Keratinocyte (primary cell): ENCODE measurements around the gene BTBD16. TPM values are rescaled to one million over a fixed set of nuclear protein-coding genes. Genes with fewer than 3 reads are reported as not detected.
A peak's percentile ranks its signal among the peaks of the same experiment; 100 is the strongest.

Experiments
- DNase-seq: peaks from one replicate; pipeline ENCODE4 v3.0.0-alpha.2; 2011; ENCODE audit warnings: low read depth, missing footprints, low spot score
- FAIRE-seq: peaks from 2 replicates; lab custom pipeline; 2011; peaks lifted over from hg19 to GRCh38; lab: Jason Lieb, UNC
- H2AFZ ChIP-seq: 2 replicates; pipeline ENCODE4 v1.6.0; 2012; ENCODE audit warnings: low read length, control low read depth, inconsistent platforms; ENCODE audit not compliant: control insufficient read depth
- H3K27ac ChIP-seq: 2 replicates; pipeline ENCODE4 v1.5.1; 2011; ENCODE audit warnings: low read length; ENCODE audit not compliant: control insufficient read depth, insufficient read depth
- H3K27me3 ChIP-seq: 3 replicates; pipeline ENCODE4 v1.6.0; 2011; ENCODE audit warnings: low read length; ENCODE audit not compliant: control insufficient read depth, insufficient read depth; ENCODE audit errors: extremely low read depth
- H3K36me3 ChIP-seq, 2 experiments: 2 replicates in 1 of 2; 3 replicates in 1 of 2; pipeline ENCODE4 v1.5.1; 2011; ENCODE audit warnings: low read length in 2 of 2, mild to moderate bottlenecking in 1 of 2; ENCODE audit not compliant: control insufficient read depth in 2 of 2, insufficient read depth in 2 of 2; ENCODE audit errors: extremely low read depth in 1 of 2
- H3K4me1 ChIP-seq: 3 replicates; pipeline ENCODE4 v1.5.1; 2011; ENCODE audit warnings: low read length; ENCODE audit not compliant: control insufficient read depth, insufficient read depth; ENCODE audit errors: extremely low read depth
- H3K4me2 ChIP-seq: 3 replicates; pipeline ENCODE4 v1.6.0; 2011; ENCODE audit warnings: low read depth, low read length; ENCODE audit not compliant: control insufficient read depth, insufficient read depth; ENCODE audit errors: extremely low read depth
- H3K4me3 ChIP-seq, 3 experiments: fragments of 200-600 bp in 1 of 3; sonication (generic) in 1 of 3; 2 replicates in 2 of 3; 3 replicates in 1 of 3; pipeline ENCODE4 v1.5.1; 2011 to 2016; ENCODE audit warnings: low read length in 3 of 3, mild to moderate bottlenecking in 3 of 3, control low read depth in 2 of 3, inconsistent platforms in 1 of 3, low read depth in 1 of 3, mixed read lengths in 1 of 3, mixed run types in 1 of 3, moderate library complexity in 1 of 3; ENCODE audit not compliant: control insufficient read depth in 2 of 3, insufficient read depth in 2 of 3; ENCODE audit errors: extremely low read depth in 1 of 3
- H3K79me2 ChIP-seq: 2 replicates; pipeline ENCODE4 v1.6.0; 2012; ENCODE audit warnings: low read length; ENCODE audit not compliant: control insufficient read depth, insufficient read depth
- H3K9ac ChIP-seq: 3 replicates; pipeline ENCODE4 v1.6.0; 2011; ENCODE audit warnings: low read length; ENCODE audit not compliant: control insufficient read depth, insufficient read depth; ENCODE audit errors: extremely low read depth
- H3K9me1 ChIP-seq: 3 replicates; pipeline ENCODE4 v1.6.0; 2011; ENCODE audit warnings: low read length; ENCODE audit not compliant: control insufficient read depth, insufficient read depth; ENCODE audit errors: extremely low read depth
- H3K9me3 ChIP-seq: 2 replicates; pipeline ENCODE4 v1.5.1; 2012; ENCODE audit warnings: low read depth, low read length; ENCODE audit not compliant: control insufficient read depth
- H4K20me1 ChIP-seq: 3 replicates; pipeline ENCODE4 v1.6.0; 2011; ENCODE audit warnings: low read length; ENCODE audit not compliant: control insufficient read depth, insufficient read depth; ENCODE audit errors: extremely low read depth
- CTCF ChIP-seq, 3 experiments: IDR thresholded peaks in 1 of 3; conservative IDR thresholded peaks in 1 of 3; optimal IDR thresholded peaks in 1 of 3; 2 replicates in 2 of 3; 3 replicates in 1 of 3; pipeline versions ENCODE3 to v1.5.1; 2011; ENCODE audit warnings: low read length in 3 of 3, mild to moderate bottlenecking in 3 of 3, moderate library complexity in 2 of 3, control low read depth in 1 of 3, inconsistent platforms in 1 of 3; ENCODE audit not compliant: insufficient read depth in 2 of 3; ENCODE audit errors: extremely low read depth in 1 of 3
- EZH2 ChIP-seq: IDR thresholded peaks from one replicate; pipeline ENCODE4 v1.6.1; 2012; ENCODE audit warnings: inconsistent platforms, mild to moderate bottlenecking, low read length, moderate library complexity
- dilution Hi-C: fragments of 300-500 bp; cut with MboI; formaldehyde crosslinking; loops from one replicate; pipeline ENCODE4 v1.7.0; 2020; ENCODE audit warnings: low sequenced_read_pairs; ENCODE audit not compliant: extremely low pct_ligation_motif_present
- polyA plus RNA-seq, 5 experiments: library from polyadenylated mRNA; depleted of rRNA in 3 of 5; stranded (reverse) in 3 of 5; stranded (forward) in 1 of 5; unstranded in 1 of 5; fragments of >200 nt; gene quantifications; 1 replicate in 1 of 5; 2 replicates in 3 of 5; 3 replicates in 1 of 5; pipeline versions ENCODE4 v1.2.1 to v1.2.3, GENCODE V29; 2011 to 2012; ENCODE audit warnings: missing spikeins in 2 of 5, low read depth in 1 of 5, low replicate concordance in 1 of 5

BTBD16 gene
- polyA plus RNA-seq, 1 donor (not counting 4 experiments of a cell fraction or from before 2014, with no cell fraction given): 4.9 TPM

DNA sequence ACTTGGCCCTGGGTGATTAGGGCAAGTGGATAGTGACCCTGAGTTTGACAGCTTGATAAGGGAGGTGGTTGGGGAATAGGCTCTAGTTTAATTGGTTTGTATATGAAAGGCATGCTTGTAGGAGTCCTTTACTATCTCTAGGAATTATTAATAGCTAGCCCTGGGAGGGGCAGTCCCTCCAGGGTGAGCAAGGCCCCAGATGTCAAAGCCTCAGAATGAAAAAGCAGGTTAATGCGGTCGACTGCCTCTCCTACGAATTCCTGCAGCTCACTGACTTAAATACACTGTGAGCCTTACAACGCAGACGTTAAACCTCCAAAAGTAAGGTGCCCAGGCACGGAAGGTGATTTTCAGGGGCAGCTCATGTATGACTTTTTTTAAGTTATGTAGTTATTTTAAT lies 5.2 kb upstream of the BTBD16 start:
- DNase-seq: no peak
- Histone ChIP-seq H4K20me1 (no peaks in the 10 kb centered on the region), H3K9me1 (no peaks in the 10 kb centered on the region), H3K9ac (no peak overlapping the region), H3K27me3 (no peaks in the 10 kb centered on the region), H3K4me1 (peaks cover 7% of the 10 kb centered on the region), H3K27ac (no peak overlapping the region), H2AFZ (no peak overlapping the region), H3K4me2 (no peak overlapping the region), H3K9me3 (no peaks in the 10 kb centered on the region), H3K36me3 (no peaks in the 10 kb centered on the region), H3K79me2 (no peaks in the 10 kb centered on the region), H3K4me3 (no peak overlapping the region)
- TF ChIP-seq EZH2: no peak
- no peak for TF ChIP-seq CTCF (optimal IDR thresholded peaks at IDR 0.05 in 1 of 3, IDR thresholded peaks at IDR 0.05 in 1 of 3, conservative IDR thresholded peaks at IDR 0.05 in 1 of 3; ENCODE audit: extremely low read depth in 1 of 3, insufficient read depth in 2 of 3, low read length in 3 of 3)
- FAIRE-seq: no peak
- dilution Hi-C loops: no loop called here

DNA sequence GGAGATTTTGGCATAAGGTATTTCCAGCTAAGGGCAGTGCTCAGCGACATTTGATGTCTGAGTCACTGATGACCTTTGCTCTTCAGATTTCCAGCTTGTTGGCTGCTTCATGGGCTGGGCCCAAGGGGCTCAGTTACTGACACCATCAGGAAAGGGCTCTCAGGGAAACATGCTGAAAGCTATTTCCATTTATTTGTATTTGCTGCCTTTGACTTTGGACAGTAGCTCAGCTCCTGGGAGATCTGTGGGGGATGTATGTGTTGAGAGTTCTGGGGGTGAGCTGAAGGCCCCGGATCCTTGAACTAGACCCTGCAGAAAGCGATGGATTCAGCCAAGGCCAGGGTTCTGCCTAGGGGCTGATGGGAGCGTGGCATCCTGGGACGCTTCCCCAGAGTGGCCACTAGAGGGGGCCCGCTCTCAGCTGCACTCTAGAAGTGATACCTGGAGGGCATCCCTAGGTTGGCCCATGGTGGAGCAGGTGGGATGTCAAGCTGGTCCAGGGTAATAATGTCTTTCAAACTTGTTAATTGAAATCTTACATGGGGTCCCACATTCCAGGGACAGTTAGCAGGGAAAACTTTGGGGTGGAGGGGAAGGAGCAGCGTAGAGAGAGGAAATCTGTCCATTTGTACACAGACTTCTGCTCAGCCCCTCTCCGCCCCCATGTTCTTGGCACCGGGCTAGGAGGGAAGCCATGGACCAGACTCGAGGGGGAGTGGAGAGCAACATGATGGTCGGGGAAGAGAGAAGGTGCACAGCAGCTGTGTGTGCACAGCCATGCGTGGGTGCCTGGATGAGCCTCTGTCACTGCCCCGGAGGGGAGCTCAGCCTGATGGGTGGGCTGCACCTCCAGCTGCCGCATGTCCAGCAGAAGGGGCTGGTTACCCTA lies 3.0 kb upstream of the BTBD16 start:
- Histone ChIP-seq H3K79me2 (no peaks in the 10 kb centered on the region), H3K27me3 (no peaks in the 10 kb centered on the region), H3K36me3 (no peaks in the 10 kb centered on the region), H3K27ac (no peak overlapping the region), H3K4me3 (no peak overlapping the region), H3K9ac (no peak overlapping the region), H3K9me1 (no peaks in the 10 kb centered on the region), H2AFZ (no peak overlapping the region), H3K9me3 (no peaks in the 10 kb centered on the region), H3K4me1 (peaks cover 7% of the 10 kb centered on the region), H4K20me1 (no peaks in the 10 kb centered on the region), H3K4me2 (no peak overlapping the region)
- FAIRE-seq: peak; percentile 56
- TF ChIP-seq EZH2: no peak
- TF ChIP-seq CTCF (optimal IDR thresholded peaks at IDR 0.05 in 1 of 3, IDR thresholded peaks at IDR 0.05 in 1 of 3, conservative IDR thresholded peaks at IDR 0.05 in 1 of 3; ENCODE audit: extremely low read depth in 1 of 3, insufficient read depth in 2 of 3, low read length in 3 of 3): peak; percentile 92 to 98 (median 94)
- dilution Hi-C loops: no loop called here
- DNase-seq: no peak
